WTC11 (cell line): ENCODE data around the gene CCDC69.

Experiments used
- CTCF ChIP-seq: fragments of 200-600 bp; IDR thresholded peaks from 2 replicates; pipeline ENCODE4 v1.8.0; 2022; ENCODE audit warnings: antibody characterized with exemption
- ERG ChIP-seq: fragments of 250-450 bp; sonication (Bioruptor Pico); IDR thresholded peaks from 2 replicates; pipeline ENCODE4 v1.8.0; 2021; ENCODE audit warnings: mild to moderate bottlenecking
- NR3C1 ChIP-seq: sonication (generic); formaldehyde crosslinking; conservative IDR thresholded peaks from 2 replicates; pipeline ENCODE4 v1.8.1; 2023; ENCODE audit warnings: low read depth, mild to moderate bottlenecking, missing genetic modification reagents
- PRRX2 ChIP-seq: fragments of 250-450 bp; sonication (Bioruptor Pico); IDR thresholded peaks from 2 replicates; pipeline ENCODE4 v1.8.0; 2021; ENCODE audit warnings: mild to moderate bottlenecking

- TF ChIP-seq PRRX2: no peak
- TF ChIP-seq NR3C1: no peak
- no peak for TF ChIP-seq CTCF
- no peak for TF ChIP-seq ERG
These were observed 7.5 kb upstream of the CCDC69 start for GRCh38 chr5:151231359-151231758.
